ENCODE results near the gene SBNO1.

The SBNO1 gene

GRCh38 chr12:123265851-123266678, 98.6 kb downstream of the SBNO1 start:
- TF ChIP-seq CTCF (IDR thresholded peaks at IDR 0.05; ENCODE audit: insufficient read depth, low read length, poor library complexity, severe bottlenecking), result no peak
- peaks cover 3% of the 10 kb centered on the region for H3K36me3 ChIP-seq (ENCODE audit: control insufficient read depth, insufficient read depth, low read length)
- DNase-seq (ENCODE audit: extremely low read depth, insufficient read length), result no peak
- H3K27me3 ChIP-seq (replicated peaks; ENCODE audit: control insufficient read depth, insufficient read depth, low read length), result no peaks in the 10 kb centered on the region
- H3K4me3 ChIP-seq (replicated peaks; ENCODE audit: low read depth, low read length), result no peak overlapping the region

GRCh38 chr12:123264642-123265041, 100.0 kb downstream of the SBNO1 start:
- DNase-seq (ENCODE audit: extremely low read depth, insufficient read length), result no peak
- Histone ChIP-seq H3K4me3 (replicated peaks; ENCODE audit: low read depth, low read length) (no peak overlapping the region), H3K36me3 (ENCODE audit: control insufficient read depth, insufficient read depth, low read length) (peaks cover 3% of the 10 kb centered on the region), H3K27me3 (replicated peaks; ENCODE audit: control insufficient read depth, insufficient read depth, low read length) (no peaks in the 10 kb centered on the region)
- TF ChIP-seq CTCF (IDR thresholded peaks at IDR 0.05; ENCODE audit: insufficient read depth, low read length, poor library complexity, severe bottlenecking), result peak; percentile 47

GRCh38 chr12:123263196-123263817, 101.3 kb downstream of the SBNO1 start:
- no peak overlapping the region for H3K4me3 ChIP-seq (replicated peaks; ENCODE audit: low read depth, low read length)
- peaks cover 3% of the 10 kb centered on the region for H3K36me3 ChIP-seq (ENCODE audit: control insufficient read depth, insufficient read depth, low read length)
- no peaks in the 10 kb centered on the region for H3K27me3 ChIP-seq (replicated peaks; ENCODE audit: control insufficient read depth, insufficient read depth, low read length)
- DNase-seq (ENCODE audit: extremely low read depth, insufficient read length), result no peak
- TF ChIP-seq CTCF (IDR thresholded peaks at IDR 0.05; ENCODE audit: insufficient read depth, low read length, poor library complexity, severe bottlenecking), result no peak

GRCh38 chr12:123261196-123261595, 103.5 kb downstream of the SBNO1 start:
- no peak for TF ChIP-seq CTCF (IDR thresholded peaks at IDR 0.05; ENCODE audit: insufficient read depth, low read length, poor library complexity, severe bottlenecking)
- H3K36me3 ChIP-seq (ENCODE audit: control insufficient read depth, insufficient read depth, low read length), result peaks cover 7% of the 10 kb centered on the region
- no peak overlapping the region for H3K4me3 ChIP-seq (replicated peaks; ENCODE audit: low read depth, low read length)

GRCh38 chr12:123260081-123260480, 104.6 kb downstream of the SBNO1 start:
- Histone ChIP-seq H3K36me3 (ENCODE audit: control insufficient read depth, insufficient read depth, low read length) (peaks cover 7% of the 10 kb centered on the region), H3K4me3 (replicated peaks; ENCODE audit: low read depth, low read length) (no peak overlapping the region), H3K27me3 (replicated peaks; ENCODE audit: control insufficient read depth, insufficient read depth, low read length) (no peaks in the 10 kb centered on the region)
- no peak for DNase-seq (ENCODE audit: extremely low read depth, insufficient read length)
- TF ChIP-seq CTCF (IDR thresholded peaks at IDR 0.05; ENCODE audit: insufficient read depth, low read length, poor library complexity, severe bottlenecking), result no peak

More at GRCh38 chr12:123261196-123261595, 103.5 kb downstream of the SBNO1 start:
- no peak for DNase-seq (ENCODE audit: extremely low read depth, insufficient read length)
- no peaks in the 10 kb centered on the region for H3K27me3 ChIP-seq (replicated peaks; ENCODE audit: control insufficient read depth, insufficient read depth, low read length)
